Natural killer cell (primary cell): ENCODE measurements around the gene MRPL20. TPM values are rescaled to one million over a fixed set of nuclear protein-coding genes. Genes with fewer than 3 reads are reported as not detected.
A peak's percentile ranks its signal among the peaks of the same experiment; 100 is the strongest.

Source experiments
- ATAC-seq, 3 donors: fragments of 150-1000 bp in 2 of 3; fragments of 200-7000 bp in 1 of 3; cut with Tn5 transposase; 1 replicate in 1 of 3; 2 replicates in 2 of 3; pipeline ENCODE4 v1.10.0; 2021; ENCODE audit warnings: mild to moderate bottlenecking in 2 of 3, moderate library complexity in 2 of 3
- DNase-seq, 2 donors: peaks; one replicate each; pipeline versions ENCODE4 v3.0.0 to v3.0.0-alpha.2; 2013 to 2021; ENCODE audit warnings: mixed read lengths in 1 of 2
- H3K27ac ChIP-seq: one replicate; pipeline ENCODE4 v1.5.1; 2013; ENCODE audit warnings: mild to moderate bottlenecking, low read length
- H3K27me3 ChIP-seq: one replicate; pipeline ENCODE4 v1.6.1; 2013; ENCODE audit warnings: low read length; ENCODE audit not compliant: control insufficient read depth, insufficient read depth
- H3K36me3 ChIP-seq: one replicate; pipeline ENCODE4 v1.6.1; 2013; ENCODE audit warnings: low read length; ENCODE audit not compliant: control insufficient read depth, insufficient read depth
- H3K4me1 ChIP-seq: one replicate; pipeline ENCODE4 v1.6.1; 2013; ENCODE audit warnings: low read length; ENCODE audit not compliant: control insufficient read depth, insufficient read depth
- H3K4me3 ChIP-seq: one replicate; pipeline ENCODE4 v1.5.1; 2013; ENCODE audit warnings: low read length
- H3K9me3 ChIP-seq: one replicate; pipeline ENCODE4 v1.6.1; 2013; ENCODE audit warnings: low read length; ENCODE audit not compliant: control insufficient read depth, insufficient read depth
- H3K27ac Mint-ChIP-seq, 2 donors: one replicate each; pipeline ENCODE4 v1.8.0; 2022; ENCODE audit warnings: mild to moderate bottlenecking in 2 of 2, mixed read lengths in 2 of 2, moderate library complexity in 1 of 2
- H3K27me3 Mint-ChIP-seq, 2 donors: one replicate each; pipeline ENCODE4 v1.8.0; 2022; ENCODE audit warnings: low read depth in 2 of 2, mixed read lengths in 2 of 2
- H3K36me3 Mint-ChIP-seq: one replicate; pipeline ENCODE4 v1.8.0; 2022; ENCODE audit warnings: mixed read lengths
- H3K4me1 Mint-ChIP-seq, 2 donors: one replicate each; pipeline ENCODE4 v1.8.0; 2022; ENCODE audit warnings: mixed read lengths in 2 of 2
- H3K4me3 Mint-ChIP-seq: one replicate; pipeline ENCODE4 v1.8.0; 2022; ENCODE audit warnings: mild to moderate bottlenecking, moderate library complexity, mixed read lengths
- H3K9me3 Mint-ChIP-seq, 2 donors: one replicate each; pipeline ENCODE4 v1.8.0; 2022; ENCODE audit warnings: mixed read lengths in 2 of 2
- WGBS: methylation state at CpG from one replicate; pipeline ENCODE4 v1.1.7; 2013; ENCODE audit warnings: missing lambda C conversion rate; ENCODE audit not compliant: insufficient coverage; 5-methylcytosine and 5-hydroxymethylcytosine counted together
- intact Hi-C: fragments of 100-400 bp; cut with micrococcal nuclease; formaldehyde crosslinking; loops from one replicate; pipeline ENCODE4 v1.14.2; 2022
- total RNA-seq, 4 donors: library from RNA; stranded (reverse); fragments of 120-200 nt in 1 of 4; gene quantifications; one replicate each; pipeline versions ENCODE4 v1.2.3 to v1.2.4, GENCODE V29; 2013 to 2022
- TF ChIP-seq, protein P1 (sequence below): fragments of 200-600 bp; IDR thresholded peaks from one replicate; pipeline ENCODE4 v1.8.0; 2022; ENCODE audit warnings: antibody characterized with exemption

Gene MRPL20
- total RNA-seq, 3 donors from 2014 or later (not counting 1 experiment from before 2014, with no cell fraction given) = 90.9 to 111 (median 92.7) TPM

DNA sequence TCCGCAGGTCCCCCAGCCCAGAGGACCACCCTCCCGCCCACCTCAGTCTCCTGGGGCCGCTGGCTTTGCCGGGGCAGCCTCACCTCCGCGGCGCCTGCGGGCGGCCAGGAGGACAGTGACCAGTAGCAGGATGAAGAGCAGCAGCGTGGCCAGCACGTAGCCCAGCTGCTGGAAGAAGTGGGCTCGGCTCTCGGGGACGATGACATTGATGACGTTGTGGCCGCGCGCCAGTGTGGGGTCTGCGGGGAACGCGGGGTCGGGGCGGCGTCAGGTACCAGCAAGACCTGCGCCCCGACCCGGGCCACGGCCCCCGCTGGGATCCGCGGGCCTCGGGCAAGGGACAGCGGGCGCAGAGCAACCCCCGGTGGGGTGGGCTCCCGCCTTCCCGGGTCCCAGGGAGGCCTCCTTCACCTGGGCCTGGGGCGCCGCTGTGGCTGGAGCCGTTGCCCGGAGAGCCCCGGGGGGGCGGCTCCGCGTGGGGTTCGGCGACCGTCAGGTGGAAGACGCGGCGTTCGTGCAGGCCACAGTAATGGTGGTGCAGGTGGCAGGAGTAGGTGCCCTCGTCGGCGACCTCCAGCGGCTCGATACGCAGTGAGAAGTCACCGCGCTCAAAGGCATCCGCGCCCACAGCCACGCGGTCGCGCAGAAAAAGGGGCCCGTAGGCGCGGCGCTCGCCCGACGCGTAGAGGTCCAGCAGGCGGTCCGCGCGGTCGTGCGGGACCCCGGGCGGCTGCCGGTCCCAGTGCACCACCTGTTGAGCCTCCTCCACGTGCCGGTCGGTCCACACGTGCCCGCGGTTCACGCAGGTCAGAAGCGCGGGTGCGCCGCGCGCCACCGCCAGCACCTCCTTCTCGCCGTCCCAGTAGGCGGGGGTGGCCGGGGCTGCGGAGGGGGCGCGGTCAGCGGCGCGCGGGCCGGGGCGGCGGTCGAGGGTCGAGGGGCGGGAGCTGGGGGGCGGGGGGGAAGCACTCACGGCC is 52.5 kb downstream of the MRPL20 start:
- Mint-ChIP-seq H3K4me3 (peak overlapping the region; percentile 28), H3K27ac (no peak overlapping the region)
- peak in 2 of 3 donors; percentile 34 to 38 for ATAC-seq

DNA sequence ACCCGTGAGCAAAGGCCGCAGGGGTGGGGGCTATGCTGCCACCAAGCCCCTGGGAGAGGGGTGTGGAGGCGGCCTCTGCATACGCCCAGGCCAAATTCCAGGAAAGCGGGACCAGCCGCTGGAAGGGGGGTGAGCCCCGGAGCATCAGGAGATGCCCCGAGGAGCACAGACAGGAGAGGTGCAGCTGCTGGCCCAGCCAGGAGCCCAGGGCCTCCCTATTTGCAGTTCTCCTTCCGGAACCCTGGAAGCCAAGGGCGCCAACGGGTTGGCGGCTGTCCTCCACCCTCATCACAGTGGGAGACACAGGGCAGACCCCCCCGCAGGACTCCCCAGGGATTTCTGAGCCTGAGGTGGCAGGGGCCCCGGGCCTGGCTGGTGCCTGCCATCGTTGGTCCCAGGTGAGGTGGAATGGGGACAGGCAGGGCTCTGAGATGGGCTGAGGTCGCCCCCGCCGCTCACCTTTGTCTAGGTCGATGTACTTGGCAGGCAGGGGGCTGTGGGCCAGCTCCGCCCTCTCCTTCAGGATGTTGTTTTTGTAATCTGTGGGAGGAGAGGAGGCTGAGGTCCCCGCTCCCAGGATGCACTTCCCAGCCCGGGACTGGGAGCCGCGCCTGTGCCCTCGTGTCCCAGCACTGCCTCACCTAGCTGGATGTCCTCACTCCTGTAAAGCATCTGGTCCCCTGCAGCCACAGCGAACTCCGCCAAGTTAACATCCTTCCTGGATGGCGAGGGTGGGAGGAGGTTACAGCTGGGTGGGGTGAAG is 53.5 kb downstream of the MRPL20 start:
- H3K27me3 ChIP-seq = peaks cover 34% of the 10 kb centered on the region
- H3K4me3 ChIP-seq = no peak overlapping the region
- Mint-ChIP-seq H3K27me3 (peaks cover 0 to 11% of the 10 kb centered on the region in 2 donors), H3K36me3 (no peaks in the 10 kb centered on the region), H3K4me1 (peaks cover 0 to 18% of the 10 kb centered on the region in 2 donors), H3K27ac (no peak overlapping the region), H3K4me3 (no peak overlapping the region), H3K9me3 (no peaks in the 10 kb centered on the region)
- H3K27ac ChIP-seq = no peak overlapping the region
- ATAC-seq (no peak), DNase-seq (no peak)
- TF ChIP-seq, protein P1, sequence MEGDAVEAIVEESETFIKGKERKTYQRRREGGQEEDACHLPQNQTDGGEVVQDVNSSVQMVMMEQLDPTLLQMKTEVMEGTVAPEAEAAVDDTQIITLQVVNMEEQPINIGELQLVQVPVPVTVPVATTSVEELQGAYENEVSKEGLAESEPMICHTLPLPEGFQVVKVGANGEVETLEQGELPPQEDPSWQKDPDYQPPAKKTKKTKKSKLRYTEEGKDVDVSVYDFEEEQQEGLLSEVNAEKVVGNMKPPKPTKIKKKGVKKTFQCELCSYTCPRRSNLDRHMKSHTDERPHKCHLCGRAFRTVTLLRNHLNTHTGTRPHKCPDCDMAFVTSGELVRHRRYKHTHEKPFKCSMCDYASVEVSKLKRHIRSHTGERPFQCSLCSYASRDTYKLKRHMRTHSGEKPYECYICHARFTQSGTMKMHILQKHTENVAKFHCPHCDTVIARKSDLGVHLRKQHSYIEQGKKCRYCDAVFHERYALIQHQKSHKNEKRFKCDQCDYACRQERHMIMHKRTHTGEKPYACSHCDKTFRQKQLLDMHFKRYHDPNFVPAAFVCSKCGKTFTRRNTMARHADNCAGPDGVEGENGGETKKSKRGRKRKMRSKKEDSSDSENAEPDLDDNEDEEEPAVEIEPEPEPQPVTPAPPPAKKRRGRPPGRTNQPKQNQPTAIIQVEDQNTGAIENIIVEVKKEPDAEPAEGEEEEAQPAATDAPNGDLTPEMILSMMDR = no peak
- no peaks in the 10 kb centered on the region for H3K36me3 ChIP-seq
- 21% methylated on average over 28 of the region's 28 CpGs for WGBS
- no peaks in the 10 kb centered on the region for H3K9me3 ChIP-seq
- intact Hi-C loops = loop anchor here (2.0 kb wide), 1 partner anchor 21 kb away; the partner anchor contains the start of gene AURKAIP1
- peaks cover 34% of the 10 kb centered on the region for H3K4me1 ChIP-seq

More for the DNA sequence above, 52.5 kb downstream of the MRPL20 start:
- no peaks in the 10 kb centered on the region for H3K36me3 Mint-ChIP-seq
- H3K27me3 Mint-ChIP-seq = peaks cover 6 to 14% of the 10 kb centered on the region in 2 donors
- Histone ChIP-seq H3K4me1 (peaks cover 38% of the 10 kb centered on the region), H3K27ac (no peak overlapping the region), H3K36me3 (no peaks in the 10 kb centered on the region), H3K27me3 (peaks cover 39% of the 10 kb centered on the region), H3K9me3 (no peaks in the 10 kb centered on the region), H3K4me3 (no peak overlapping the region)
- intact Hi-C loops = loop anchor here (2.0 kb wide), 1 partner anchor 20 kb away; the partner anchor contains the start of gene AURKAIP1
- peak in 1 of 2 donors; percentile 63 for DNase-seq
- TF ChIP-seq, protein P1 = no peak
- peaks cover 0 to 26% of the 10 kb centered on the region in 2 donors for H3K4me1 Mint-ChIP-seq
- WGBS = 12% methylated on average over 116 of the region's 116 CpGs
- no peaks in the 10 kb centered on the region for H3K9me3 Mint-ChIP-seq

DNA sequence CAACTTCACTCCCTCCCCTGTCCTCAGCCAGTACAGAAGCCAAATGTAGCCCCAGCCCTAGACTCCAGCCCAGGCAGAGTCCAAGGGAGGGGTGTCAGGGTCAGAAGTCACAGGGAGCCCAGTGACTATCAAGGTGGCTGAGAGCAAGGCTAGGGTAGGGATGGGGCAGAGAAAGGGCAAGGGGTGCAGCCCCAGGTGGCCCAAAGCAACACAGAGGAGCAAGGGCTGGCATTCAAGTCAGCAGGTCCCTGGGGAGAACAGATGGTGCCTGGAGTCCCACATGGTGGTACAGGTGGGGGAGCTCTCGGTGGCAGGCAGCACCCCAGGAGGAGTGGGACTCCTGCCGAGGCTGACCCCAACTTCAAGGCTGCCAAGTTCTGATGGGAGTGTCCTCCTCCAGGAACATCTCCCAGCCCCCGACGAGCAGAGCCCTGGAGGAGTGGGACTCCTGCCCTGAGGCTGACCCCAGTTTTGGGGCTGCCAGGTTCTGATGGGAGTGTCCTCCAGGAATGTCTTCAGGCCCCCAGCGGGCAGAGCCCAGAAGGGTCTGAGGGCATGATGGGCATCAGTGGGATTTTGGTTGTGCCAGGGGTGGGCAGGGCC is 54.2 kb downstream of the MRPL20 start:
- H3K27me3 Mint-ChIP-seq = peaks cover 0 to 7% of the 10 kb centered on the region in 2 donors
- TF ChIP-seq, protein P1 = no peak
- DNase-seq = no peak
- Histone ChIP-seq H3K4me3 (no peak overlapping the region), H3K27ac (no peak overlapping the region), H3K4me1 (peaks cover 33% of the 10 kb centered on the region), H3K27me3 (peaks cover 27% of the 10 kb centered on the region), H3K36me3 (no peaks in the 10 kb centered on the region), H3K9me3 (no peaks in the 10 kb centered on the region)
- 38% methylated on average over 4 of the region's 5 CpGs for WGBS
- intact Hi-C loops = no loop called here
- no peak for ATAC-seq
- H3K4me1 Mint-ChIP-seq = peaks cover 0 to 21% of the 10 kb centered on the region in 2 donors
- H3K27ac Mint-ChIP-seq = no peak overlapping the region
- H3K36me3 Mint-ChIP-seq = no peaks in the 10 kb centered on the region
- no peak overlapping the region for H3K4me3 Mint-ChIP-seq
- no peaks in the 10 kb centered on the region for H3K9me3 Mint-ChIP-seq

Other genes starting within 250 kb of the MRPL20 start
- 1 to 10 TPM in 2 of 3 donors, under 1 TPM in 1; 0.23 to 1.7 (median 1.7) TPM for gene TTLL10, start 233.4 kb downstream of the MRPL20 start, total RNA-seq
- gene TNFRSF18, start 200.7 kb downstream of the MRPL20 start, total RNA-seq = 10 to 100 TPM; 40.3 to 81.9 (median 54.7) TPM
- gene TNFRSF4, start 193.1 kb downstream of the MRPL20 start, total RNA-seq = 10 to 100 TPM; 14.3 to 26.5 (median 15.7) TPM
- gene SDF4, start 175.3 kb downstream of the MRPL20 start, total RNA-seq = 100 to 1,000 TPM; 176 to 211 (median 184) TPM
- gene B3GALT6, start 175.1 kb downstream of the MRPL20 start, total RNA-seq = 10 to 100 TPM; 13.7 to 16.5 (median 16.3) TPM
- gene C1QTNF12, start 160.6 kb downstream of the MRPL20 start, total RNA-seq = 1 to 10 TPM; 2.6 to 4.1 (median 4.1) TPM
- 10 to 100 TPM; 66.0 to 84.2 (median 78.1) TPM for gene UBE2J2, start 133.4 kb downstream of the MRPL20 start, total RNA-seq
- gene SCNN1D, start 126.9 kb downstream of the MRPL20 start, total RNA-seq = 10 to 100 TPM in 1 of 3 donors, 1 to 10 TPM in 2; 6.9 to 13.1 (median 9.4) TPM
- 10 to 100 TPM; 56.1 to 59.7 (median 59.0) TPM for gene ACAP3, start 99.4 kb downstream of the MRPL20 start, total RNA-seq
- gene PUSL1, start 98.7 kb downstream of the MRPL20 start, total RNA-seq = 10 to 100 TPM; 11.1 to 13.0 (median 12.9) TPM
- gene INTS11, start 82.6 kb downstream of the MRPL20 start, total RNA-seq = 100 to 1,000 TPM; 150 to 189 (median 181) TPM
- gene CPTP, start 82.5 kb downstream of the MRPL20 start, total RNA-seq = 10 to 100 TPM in 2 of 3 donors, 1 to 10 TPM in 1; 8.0 to 14.6 (median 12.3) TPM
- gene TAS1R3, start 76.0 kb downstream of the MRPL20 start, total RNA-seq = 1 to 10 TPM in 2 of 3 donors, under 1 TPM in 1; 0.66 to 1.4 (median 1.3) TPM
- gene DVL1, start 57.9 kb downstream of the MRPL20 start, total RNA-seq = 10 to 100 TPM; 33.8 to 41.9 (median 35.6) TPM
- gene MXRA8, start 48.7 kb downstream of the MRPL20 start, total RNA-seq = under 1 TPM in 1 of 3 donors, not detected in 2; 0.26 TPM
- 10 to 100 TPM; 60.0 to 76.3 (median 64.6) TPM for gene AURKAIP1, start 32.1 kb downstream of the MRPL20 start, total RNA-seq
- 100 to 1,000 TPM; 253 to 281 (median 274) TPM for gene CCNL2, start 8.0 kb downstream of the MRPL20 start, total RNA-seq
- gene ANKRD65, start 14.0 kb upstream of the MRPL20 start, total RNA-seq = not detected
- not detected for gene VWA1, start 28.4 kb upstream of the MRPL20 start, total RNA-seq
- gene ATAD3C, start 42.4 kb upstream of the MRPL20 start, total RNA-seq = 1 to 10 TPM in 2 of 3 donors, under 1 TPM in 1; 0.13 to 2.2 (median 1.5) TPM
- gene ATAD3B, start 64.5 kb upstream of the MRPL20 start, total RNA-seq = 10 to 100 TPM; 31.9 to 52.4 (median 42.9) TPM
- gene ATAD3A, start 104.9 kb upstream of the MRPL20 start, total RNA-seq = 10 to 100 TPM; 17.3 to 37.3 (median 22.2) TPM
- under 1 TPM; 0.35 to 1.00 (median 0.83) TPM for gene TMEM240, start 133.3 kb upstream of the MRPL20 start, total RNA-seq
- 100 to 1,000 TPM in 1 of 3 donors, 10 to 100 TPM in 2; 87.5 to 107 (median 93.9) TPM for gene SSU72, start 167.6 kb upstream of the MRPL20 start, total RNA-seq
- 1 to 10 TPM; 2.8 to 3.2 (median 3.0) TPM for gene FNDC10, start 192.8 kb upstream of the MRPL20 start, total RNA-seq
- gene MIB2, start 208.2 kb upstream of the MRPL20 start, total RNA-seq = 10 to 100 TPM; 44.9 to 54.1 (median 46.0) TPM
- 100 to 1,000 TPM in 2 of 3 donors, 10 to 100 TPM in 1; 82.9 to 130 (median 126) TPM for gene MMP23B, start 224.9 kb upstream of the MRPL20 start, total RNA-seq